T-helper 1 cell (primary cell): Measurements from ENCODE around the gene AADAT.

ENCODE experiments used
- DNase-seq, 5 donors: peaks; one replicate each; pipeline ENCODE4 v3.0.0-alpha.2; 2012 to 2020

Gene AADAT

DNA sequence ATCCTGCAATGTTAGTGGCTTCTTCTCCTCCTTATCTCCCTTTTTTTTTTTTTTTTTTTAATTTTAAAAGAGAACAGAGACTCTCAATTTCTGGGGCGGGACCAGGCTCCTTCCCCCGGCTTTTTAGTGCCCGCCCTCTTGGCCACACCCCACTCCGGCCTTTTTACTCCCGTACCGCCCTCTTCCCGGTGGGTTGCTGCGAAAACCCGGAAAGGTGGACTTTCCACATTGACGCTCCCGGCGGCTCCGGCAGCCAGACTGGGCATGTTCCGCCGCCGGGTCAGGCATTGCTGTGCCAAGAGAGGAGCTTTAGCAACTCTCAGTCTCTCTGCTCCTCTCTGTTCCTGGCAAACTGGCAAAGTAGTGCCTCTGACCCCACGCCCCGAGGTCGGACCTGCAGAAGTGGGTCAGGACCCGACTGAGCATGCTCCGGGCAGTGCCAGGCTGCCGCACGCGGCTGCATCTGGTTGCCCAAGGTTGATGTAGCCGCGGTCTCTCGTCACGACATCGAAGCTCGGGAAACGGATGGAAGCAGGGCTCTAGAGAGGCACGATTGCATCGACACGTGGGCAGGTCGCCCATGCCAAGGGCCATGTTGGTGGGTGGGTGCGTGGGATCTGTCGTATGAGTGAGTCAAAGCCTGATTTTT, 62.5 kb downstream of the AADAT start:
- peak; percentile 76 to 85 (median 83) for DNase-seq

DNA sequence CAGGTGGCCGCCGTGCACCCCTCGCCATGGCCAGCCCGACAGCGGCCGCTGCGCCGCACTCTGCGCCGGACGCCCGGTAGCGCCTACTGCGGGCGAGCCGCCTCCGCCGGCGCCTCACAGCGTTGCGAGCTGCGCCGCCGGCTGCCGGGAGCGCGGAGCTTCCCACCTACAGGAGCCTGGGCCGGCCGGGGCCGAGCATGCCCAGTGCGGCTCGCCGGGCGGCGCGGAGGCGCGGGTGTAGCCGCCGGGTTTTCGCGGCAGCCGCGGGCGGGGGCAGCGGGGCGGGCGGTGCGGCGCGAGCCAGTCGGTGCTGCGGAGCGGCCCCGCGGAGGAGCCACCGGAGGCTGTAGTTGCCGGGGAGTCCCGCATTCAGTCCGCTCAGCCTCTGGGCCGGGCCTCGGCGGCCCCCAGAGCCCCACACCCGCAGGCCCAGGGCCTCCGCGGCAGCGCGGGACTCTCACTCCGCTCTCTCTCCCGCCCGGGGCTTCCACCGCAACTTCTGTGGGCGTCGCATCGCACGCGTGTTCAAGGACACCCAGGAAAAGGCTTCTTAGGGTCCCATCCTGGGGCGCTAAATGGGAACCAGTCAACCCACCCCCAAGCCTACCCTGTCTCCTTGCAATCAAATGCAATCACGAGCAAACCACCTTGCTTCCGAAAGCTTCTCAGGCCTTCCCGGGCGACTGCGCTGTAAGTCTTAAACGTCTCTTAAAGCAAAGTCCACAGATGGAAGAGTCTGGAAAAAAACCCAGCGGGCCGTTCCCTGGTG, 63.3 kb downstream of the AADAT start, which contains the start of gene MFAP3L:
MFAP3L (minus strand) TSS at position 143 of the 769 bp plus-strand sequence. CDS start 20,518 bp downstream, outside the sequence.
- peak; percentile 62 to 80 (median 74) for DNase-seq

DNA sequence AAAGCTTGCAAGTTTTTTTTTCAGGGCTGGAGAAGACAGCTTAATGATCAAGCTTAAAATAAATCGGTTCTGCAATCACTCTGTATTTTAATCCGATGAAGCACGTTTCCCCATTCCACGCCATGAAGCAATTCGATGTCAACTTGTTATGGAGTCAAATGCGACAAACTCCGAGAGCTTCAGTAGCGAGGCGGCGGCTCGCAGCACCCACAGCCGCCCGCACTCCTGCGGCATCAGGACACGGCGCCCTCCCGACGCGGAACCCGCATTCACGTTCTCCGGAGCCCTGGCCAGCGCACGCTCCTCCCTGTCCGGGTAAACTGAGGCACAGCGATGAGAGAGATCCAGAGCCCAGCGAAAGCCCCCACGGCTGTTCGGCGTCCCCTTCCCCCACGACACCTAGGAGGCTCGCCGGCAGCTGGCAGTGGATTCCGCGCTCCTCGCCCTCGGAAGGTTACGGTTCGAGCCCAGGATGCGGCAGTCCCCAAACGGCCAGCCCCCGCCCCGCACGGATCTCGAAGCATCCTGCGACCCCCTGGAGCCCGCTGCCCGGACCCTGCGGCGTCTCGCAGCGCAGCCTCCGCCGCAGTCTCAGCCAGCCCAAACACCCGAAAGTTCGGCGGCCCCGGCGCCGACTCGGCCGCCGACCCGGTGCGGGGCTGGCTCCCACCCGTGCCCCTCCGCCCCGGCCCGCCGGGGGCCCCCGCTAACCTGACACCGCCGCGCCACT, 64.1 kb downstream of the AADAT start:
- peak in 4 of 5 donors; percentile 1 to 14 (median 2) for DNase-seq

DNA sequence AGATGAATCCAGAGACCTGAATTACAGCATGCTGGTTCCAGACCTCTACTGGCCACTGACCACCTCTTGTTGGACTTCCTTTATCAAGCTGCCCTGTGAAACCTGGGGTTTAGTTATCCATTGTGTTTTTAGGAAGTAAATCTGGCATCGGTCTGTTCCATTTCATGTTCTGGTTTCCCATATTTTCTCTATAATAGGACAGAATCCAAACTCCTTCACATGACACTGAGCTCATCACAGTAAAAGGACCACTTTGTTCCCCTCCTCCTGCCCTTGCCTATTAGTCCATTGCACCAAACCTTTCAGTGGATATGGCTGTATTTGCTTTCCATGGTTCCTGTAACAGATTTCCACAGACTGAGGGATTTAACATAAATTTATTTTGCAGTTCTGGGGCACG, 67.5 kb downstream of the AADAT start:
- no peak for DNase-seq

DNA sequence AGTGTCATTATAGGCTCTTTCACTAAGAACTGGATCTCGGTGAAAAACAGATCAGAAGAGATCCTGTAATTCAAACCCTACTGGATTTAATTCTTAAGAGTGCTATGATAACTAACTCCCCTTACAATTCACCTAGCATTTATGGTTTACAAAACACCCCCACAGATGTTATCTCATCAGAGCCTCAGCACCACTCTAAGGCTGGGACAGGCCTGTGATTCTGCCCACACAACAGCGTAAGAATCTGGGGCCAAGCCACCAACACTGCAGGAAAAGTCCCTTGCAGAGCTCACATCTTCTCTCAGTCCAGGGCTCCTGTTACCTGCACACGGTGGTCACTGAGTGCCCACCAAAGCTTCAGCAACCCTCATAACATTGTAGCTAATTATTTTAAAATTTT, 72.5 kb downstream of the AADAT start:
- DNase-seq = no peak

DNA sequence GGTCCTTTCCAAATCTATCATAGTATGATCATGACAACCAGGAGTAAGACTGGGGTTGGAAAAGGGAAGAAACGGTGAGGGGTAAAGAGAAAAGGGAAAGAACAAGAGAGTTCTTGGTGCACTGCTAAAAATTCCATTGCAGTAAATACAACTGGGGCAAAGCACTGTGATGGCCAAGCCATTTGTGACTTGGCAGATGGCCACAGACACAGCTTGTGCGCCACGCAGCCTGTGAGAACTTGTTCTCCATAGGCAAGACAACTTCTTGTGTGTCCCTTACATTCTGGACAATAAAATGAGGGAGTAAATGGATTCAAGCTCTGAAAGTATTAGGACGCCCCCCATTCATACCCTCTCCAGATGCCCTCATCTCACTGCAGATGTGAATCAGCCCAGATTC, 74.5 kb downstream of the AADAT start:
- DNase-seq = no peak

DNA sequence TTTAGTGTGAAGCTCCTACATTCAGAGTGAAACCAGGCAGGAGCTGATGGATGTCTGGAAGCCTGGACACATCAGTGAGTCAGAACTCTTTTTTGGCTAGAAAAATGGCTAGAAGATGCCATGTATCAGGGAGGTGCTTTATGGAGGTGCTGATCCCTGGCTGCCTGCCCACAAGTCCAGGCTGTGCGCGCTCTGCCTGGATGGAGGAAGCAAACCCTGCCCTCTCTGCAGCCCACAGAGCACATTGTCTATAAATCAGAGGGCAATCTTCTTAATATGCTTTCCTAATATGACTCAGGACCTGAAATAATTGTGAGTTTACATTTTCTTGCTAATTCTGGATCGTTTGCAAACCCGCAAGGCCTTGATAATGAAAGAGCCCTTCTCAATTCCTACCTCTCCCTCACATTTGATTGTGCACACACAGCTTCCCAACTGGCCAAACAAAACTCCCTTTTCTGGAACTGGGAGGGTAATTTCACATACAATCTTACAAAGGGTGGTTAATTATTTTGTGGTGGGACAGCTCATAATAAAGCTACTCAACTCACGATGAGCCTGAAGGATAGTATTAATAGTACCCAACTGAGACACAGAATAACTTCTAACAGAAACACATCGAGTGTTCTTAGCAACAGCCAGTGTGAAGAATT, 75.3 kb downstream of the AADAT start:
- DNase-seq = no peak

DNA sequence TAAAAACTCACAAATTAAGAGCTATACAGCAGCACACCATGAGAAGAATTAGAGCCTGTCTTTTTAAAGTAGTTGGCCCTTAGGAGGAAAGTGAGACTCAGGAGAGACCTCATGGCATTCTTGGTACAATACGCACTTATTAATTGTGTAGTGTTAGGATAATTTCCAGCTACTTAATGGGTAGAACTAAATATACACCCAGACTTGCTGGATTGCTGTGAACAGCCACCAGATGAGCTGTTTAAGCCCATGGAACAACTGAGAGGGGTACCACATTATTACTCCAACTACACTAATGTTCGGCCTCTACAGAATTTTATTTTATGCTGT, 77.2 kb downstream of the AADAT start:
- DNase-seq = no peak

DNA sequence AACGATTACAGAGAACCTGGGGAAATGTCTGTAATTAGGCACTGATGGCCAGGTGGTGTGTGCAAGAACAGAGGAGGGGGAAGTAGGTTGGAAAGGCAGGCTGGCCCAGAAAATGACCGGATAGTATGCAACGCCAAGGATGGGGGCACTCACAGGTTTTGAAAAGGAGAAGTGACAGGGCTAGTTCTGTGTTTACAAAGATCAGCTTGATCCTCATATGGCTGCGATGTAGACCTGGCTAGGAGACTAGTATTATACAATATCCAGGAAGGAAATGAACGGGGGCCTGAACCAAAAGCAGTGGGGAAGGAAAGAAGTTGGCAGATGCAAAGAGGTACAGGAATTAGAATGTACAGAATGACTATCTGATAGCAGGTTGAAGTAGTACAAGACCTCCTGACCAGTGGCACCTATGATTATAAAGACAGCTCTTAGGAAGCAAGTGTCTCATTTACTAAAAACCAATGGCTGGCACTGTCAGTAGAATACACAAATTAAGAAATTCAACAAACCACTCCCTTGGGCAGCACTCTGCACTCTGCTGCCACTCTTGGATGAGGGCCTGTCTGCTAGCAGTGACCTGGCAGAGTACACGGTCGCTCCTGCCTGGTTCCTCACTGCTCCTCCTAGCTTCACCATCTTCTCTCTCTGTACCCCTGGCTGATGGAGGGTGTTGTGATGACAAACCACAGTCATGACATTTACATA, 77.7 kb downstream of the AADAT start:
- no peak for DNase-seq
